Activated CD4-positive, alpha-beta T cell treated with anti-CD3 and anti-CD28 coated beads for 1 hour (primary cell): ENCODE results near the gene FTH1.

ENCODE experiments used
- DNase-seq: peaks from one replicate; pipeline ENCODE4 v3.0.0-alpha.2; 2020

Gene FTH1

DNA sequence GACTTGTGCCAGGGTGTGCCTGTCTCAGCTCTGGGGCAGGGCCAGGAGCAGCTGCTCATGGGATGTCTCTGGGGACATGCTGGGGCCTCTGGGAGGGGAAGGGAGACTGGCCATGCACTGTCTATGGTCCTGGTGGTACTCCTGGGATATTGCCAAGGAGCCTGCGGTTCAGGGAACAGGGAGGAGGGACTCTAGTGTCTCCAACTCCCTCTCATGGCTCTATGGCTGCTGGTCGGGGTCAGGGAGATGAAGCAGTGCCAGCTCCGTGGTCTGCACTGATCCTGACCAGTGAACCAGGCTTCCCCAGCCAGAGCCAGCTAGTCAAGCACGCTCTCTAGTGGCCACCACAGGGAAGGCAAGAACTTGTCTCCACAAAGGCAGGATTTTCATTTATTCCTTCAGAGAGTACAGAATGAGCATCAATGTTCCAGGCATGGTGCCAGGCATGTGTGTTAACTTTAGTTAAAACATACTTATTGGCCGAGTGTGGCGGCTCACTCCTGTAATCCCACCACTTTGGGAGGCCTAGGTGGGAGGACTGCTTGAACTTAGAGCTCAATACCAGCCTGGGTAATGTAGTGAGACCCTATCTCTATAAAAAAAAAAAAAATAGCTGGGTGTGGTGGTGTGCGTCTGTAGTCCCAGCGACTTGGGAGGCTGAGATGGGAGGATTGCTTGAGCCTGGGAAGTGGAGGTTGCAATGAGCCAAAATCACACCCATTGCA is 19.8 kb downstream of the FTH1 start:
- DNase-seq: peak; percentile 42

DNA sequence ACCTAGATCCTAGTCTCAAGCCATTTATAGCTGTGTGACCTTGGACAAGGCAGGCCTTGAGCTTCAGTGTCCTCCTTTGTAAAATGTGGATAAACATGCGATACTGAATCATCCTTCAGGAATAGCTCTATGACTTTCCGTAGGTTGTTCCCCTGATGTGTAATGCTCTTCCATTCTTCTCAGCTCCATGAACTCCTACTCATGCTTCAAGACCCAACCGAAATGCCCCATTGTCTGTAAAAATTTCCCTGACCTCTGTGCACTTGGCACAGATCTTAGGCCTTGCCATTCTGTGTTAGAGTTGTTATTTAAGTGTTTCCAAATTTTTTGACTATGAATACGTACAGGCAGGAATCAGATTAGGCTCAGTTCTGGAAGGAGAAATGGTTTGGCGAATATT is 20.5 kb downstream of the FTH1 start:
- DNase-seq: no peak

DNA sequence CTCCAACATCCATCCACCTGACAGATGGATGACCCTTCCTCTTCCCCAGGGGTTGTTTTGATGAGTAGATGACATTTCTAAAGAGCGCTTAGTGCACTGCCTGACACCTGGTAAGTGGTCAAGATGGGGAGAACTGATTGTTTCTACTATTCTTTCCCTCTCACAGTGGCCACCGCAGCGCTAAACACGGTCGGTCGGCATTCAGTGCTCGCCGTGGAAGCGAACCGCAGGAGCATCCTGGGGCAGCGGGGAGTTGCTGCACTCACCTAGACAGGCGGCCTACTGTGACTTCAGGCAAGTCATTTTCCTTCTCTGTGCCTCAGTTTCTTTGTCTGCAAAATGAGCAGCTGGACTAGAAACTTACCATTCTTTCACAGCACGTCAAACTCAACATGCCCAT is 22.2 kb downstream of the FTH1 start:
- no peak for DNase-seq

DNA sequence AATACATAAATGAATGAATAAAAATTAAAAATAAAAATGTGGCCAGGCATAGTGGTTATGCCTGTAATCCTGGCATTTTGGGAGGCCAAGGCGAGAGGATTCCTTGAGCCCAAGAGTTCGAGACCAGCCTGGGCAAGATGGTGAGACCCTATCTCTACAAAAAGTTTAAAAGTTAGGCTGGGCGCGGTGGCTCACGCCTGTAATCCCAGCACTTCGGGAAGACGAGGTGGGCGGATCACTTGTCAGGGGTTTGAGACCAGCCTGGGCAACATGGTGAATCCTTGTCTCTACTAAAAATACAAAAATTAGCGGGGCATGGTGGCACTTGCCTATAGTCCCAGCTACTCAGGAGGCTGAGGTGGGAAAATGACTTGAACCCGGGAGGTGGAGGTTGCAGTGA is 27.0 kb downstream of the FTH1 start:
- DNase-seq: no peak

DNA sequence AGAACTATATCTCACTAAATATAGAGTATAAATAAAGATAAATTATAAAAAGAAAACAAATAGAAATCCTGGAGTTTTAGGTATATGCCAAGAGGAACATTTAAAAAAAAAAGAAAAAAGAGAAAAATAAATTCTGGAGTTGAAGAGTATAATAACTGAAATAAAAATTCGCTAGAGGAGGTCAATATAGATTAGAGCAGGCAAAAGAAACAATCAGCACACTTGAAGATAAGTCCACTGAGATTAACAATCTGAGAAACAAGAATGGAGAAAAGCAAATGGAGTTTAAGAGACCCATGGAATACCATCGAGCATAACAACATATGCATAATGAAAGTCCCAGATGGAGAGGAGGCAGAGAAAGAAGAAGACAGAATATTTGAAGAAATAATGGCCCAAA is 31.6 kb downstream of the FTH1 start:
- no peak for DNase-seq

DNA sequence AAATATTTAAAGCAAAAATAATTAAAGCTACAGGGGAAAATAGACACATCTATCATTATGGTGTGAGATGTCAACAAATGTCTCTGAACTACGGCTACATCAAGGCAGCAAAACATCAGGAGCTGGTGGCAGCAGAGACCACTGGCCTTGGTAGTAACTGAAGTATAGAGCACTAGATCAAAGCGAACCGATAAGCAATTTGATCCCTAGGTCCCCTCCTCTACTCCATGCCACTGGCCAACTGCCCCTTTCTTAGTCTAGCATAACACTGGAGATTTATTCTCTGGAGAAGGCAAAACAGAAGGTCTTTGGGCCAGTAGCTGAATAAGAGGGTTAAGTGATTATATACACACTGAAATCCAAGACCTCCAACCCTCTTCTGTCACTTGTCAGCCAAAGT is 36.5 kb downstream of the FTH1 start:
- DNase-seq: no peak

DNA sequence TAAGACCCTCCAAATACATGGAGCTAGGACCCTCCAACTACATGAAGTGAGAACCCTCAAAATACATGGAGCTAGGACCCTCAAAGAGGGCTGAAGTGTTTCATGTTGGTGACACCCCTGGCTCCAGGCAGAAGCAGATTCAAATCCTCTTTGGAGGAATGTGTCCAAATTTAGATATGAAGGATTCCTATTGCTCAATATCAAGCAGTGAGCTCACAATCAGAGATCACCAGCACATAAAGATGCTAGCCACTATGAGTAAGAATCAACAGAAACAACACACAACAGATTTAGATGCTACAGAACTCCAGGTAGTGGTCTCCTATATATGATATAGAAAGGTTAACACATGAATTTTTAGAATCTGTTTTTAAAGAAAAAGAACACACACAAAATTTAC is 38.8 kb downstream of the FTH1 start:
- no peak for DNase-seq

DNA sequence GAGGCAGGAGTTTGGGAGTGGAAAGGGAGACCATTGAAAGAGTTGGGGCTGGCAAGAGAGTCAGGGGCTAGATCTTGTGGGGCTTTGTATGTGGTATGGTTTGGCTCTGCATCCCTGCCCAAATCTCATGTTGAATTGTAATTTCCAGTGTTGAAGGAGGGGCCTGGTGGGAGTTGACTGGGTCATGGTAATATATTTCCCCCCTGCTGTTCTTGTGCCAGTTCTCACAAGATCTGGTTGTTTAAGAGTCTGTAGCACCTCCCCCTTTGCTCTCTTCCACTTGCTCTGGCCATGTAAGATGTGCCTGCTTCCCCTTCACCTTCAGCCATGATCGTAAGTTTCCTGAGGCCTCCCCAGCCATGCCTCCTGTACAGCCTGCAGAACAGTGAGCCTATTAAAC is 39.9 kb downstream of the FTH1 start:
- DNase-seq: no peak

DNA sequence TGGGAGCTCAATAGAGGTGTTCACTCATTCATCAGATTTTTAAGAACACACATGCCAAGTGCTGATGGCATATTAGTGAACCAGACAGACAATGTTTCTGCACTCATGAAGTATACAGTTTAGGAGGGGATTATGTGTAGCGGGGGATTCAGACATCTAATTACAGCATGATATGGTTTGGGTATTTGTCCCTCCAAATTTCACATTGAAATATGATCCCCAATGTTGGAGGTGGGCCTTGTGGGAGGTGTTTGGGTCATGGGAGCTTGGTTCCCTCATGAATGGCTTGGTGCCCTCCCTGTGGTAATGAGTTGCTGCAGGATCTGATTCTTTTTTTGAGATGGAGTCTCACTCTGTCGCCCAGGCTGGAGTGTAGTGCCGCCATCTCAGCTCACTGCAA is 41.2 kb downstream of the FTH1 start:
- DNase-seq: no peak

DNA sequence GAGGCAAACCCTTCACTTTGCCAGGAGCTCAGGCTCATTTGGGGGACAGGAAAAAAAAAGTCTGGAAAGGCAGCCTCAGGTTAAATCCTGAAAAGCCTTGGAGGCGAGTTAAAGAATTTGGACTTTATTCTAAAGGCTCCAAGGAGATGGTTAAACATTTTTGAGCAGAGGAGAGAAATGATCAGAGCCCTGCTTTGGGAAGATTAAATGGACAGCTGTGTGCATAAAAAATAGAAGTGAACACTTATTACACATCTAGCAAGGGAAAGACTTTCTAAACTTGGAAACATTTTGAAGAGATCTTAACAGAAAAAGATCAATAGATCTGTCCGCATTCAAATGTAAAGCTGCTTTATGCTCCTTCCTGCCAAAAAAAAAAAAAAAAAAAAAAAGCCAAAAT is 41.7 kb downstream of the FTH1 start:
- no peak for DNase-seq

DNA sequence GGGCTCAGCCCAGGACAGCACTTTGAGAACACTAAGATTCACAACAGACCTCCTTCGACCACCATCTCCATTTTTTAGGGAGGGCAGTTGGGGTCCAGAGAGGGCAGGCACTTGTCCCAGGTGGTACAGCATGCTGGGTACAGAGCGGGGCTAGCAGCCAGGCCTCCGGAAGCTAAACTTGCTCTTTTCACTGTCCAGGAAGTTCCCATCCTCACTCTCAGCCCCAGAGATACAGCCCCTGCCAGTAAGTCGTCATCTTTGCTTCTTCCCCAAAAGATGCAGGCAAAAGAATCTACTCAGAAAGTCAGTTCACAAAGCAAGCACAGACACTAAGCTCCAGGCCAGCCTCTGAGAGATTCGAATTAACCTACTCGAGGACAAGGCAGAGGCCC is 43.4 kb downstream of the FTH1 start:
- no peak for DNase-seq

DNA sequence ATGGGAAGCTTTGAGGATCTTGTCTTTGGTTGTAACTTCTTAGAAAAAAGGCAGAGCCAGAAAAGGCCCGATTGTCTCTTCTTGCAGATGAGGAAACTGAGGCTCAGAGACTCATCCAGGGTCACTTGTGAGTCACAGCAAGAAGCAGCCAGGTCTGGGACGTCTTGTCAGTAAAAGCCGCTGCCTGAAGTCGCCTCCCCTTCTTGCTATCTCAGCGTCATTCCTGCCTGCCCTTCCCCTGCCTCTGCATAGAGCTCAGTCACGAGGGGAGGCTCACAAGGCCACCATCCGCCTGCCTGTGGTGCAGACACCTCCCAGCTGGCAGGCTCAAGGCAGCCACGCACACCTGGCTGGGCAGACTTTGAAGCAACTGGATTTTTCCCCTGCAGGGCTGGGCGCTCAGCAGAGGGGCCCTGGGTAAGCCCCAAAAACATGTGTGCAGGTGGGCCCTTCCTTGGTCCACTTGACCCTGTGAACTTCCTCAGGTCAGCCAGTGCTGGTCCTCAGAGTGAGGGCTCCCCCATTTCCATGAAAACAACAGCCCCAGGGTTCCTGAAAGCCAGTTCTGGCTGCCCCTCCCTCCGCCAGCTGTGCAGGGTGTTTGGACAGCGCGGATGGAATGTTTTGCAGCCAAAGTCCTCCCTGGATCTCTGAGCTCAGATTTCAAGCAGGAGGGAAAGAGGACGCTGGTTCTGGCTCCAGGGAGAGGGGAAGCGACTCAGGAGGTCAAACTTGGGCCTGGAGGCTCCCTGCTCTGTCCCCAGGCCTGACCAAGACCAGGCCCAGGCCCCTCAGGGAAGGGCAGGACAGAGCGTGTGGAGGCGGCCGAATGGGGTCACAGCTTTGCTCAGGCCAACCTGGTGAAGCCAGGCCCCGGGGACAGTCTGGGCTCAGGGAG is 44.0 kb downstream of the FTH1 start:
- DNase-seq: no peak

DNA sequence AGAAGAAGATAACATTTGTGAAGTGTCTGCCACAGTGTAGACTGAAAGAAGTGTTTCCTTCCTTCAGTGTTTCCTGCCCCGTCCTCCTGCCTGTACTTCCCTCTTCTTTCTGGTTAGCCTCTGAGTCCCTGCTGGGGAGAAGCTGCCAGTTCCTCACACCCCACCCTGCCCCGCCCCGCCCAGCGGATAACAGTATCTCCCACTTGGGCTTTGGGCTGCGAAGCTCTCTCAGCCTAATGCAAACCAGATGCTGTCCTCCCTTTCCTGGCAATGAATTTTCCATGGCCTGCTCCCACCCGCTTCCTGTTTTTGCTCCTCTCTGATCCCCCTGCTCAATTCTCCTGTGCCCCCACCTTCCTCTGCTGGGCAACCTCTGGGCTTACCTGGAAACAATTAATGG is 44.9 kb downstream of the FTH1 start:
- DNase-seq: no peak

DNA sequence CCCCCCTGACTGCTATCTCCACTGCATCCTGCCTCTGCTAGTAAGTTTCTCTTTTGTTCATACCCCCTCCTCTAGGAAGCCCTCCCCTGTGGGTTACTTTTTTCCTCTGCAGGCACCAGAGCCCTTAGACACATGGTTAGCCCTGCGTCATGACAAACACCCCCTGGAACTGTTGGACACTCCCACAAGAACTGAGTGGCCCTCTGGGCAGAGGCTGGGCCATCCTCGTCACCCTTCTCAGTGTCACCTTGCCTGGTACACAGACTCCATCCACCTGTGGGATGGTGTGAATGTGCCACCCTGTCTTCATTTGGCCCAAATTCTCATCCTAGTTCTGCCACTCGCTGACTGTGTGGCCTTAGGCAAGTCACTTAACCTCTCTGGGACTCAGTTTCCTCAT is 46.0 kb downstream of the FTH1 start:
- DNase-seq: no peak

DNA sequence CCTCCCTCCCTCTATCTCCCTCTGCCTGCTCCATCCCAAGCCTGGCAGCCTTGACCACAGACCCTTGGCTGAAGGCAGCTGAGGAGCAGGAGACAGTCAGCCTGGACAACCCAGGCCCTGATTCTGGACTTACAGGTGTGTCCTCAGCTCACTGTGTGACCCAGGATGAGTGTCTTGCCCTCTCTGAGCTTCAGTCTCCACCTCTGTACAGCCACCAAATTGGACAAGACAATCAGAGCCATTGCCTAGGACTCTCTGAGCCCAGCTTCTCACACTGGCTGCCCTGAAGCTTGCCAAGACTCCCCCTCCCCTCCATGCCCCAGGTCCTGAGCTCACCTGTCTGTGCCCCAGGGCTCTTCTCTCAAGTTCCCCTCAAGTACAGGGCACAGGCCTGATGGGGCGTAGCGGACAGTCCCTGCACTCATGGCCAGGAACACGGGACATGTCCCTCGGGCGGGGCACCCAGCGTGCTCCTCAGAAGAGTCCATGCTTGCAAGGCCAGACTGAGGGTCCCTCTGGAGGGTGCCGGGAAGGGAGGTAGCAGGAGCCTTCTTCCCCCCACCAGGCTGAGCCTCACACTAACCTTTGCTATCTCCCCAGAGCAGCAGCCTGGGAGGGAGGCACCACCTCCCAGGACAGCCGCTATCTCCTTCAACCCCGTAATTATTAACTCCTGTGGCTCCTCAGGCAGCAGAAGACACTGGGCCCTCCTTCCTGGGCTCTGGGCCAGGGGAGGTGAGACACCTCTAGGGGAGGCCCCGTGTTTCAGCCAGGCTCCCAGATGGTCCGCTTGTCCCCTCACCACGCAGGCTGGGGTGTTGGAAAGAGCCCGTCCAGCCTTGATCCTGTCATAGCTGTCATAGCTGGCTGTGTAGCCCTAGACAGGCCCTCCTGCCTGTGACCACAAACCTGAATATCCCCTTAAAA is 47.5 kb downstream of the FTH1 start:
- DNase-seq: no peak

DNA sequence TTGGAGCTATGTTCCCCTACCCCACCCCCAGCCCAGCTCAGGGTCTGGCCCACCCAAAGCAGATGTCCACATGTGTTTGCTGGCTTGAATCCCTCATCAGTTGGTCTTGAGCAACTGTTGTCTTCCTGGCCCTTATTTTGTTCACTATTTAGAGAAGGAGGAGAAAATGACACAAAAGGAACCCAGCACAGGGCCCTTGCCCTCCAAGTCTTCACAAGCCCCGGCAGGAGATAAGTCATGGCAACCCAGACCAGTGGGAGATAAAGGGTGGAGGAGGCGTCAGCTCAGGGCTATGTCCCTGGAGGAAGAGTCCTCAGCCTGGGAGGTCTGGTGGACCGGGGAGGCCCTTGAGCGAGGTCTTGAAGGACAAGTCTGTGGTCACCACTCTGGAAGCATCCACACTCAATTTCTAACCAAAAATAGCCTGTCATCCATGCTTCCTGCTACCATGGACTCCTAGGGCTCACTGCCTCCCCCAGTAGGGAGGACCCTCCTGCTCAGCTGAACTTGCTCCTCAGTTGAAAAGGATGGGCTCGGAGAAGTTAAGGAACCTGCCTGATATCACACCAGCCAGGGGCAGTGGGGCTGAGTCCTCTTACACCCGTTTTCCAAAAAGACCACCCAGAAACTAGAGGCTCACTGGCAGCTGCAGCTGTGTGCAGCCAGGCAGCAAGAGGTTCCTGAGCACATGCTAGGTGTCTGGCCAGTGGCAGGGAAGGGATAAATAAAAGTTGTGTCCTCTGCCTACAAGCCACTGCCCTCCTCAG is 48.3 kb downstream of the FTH1 start:
- DNase-seq: no peak

DNA sequence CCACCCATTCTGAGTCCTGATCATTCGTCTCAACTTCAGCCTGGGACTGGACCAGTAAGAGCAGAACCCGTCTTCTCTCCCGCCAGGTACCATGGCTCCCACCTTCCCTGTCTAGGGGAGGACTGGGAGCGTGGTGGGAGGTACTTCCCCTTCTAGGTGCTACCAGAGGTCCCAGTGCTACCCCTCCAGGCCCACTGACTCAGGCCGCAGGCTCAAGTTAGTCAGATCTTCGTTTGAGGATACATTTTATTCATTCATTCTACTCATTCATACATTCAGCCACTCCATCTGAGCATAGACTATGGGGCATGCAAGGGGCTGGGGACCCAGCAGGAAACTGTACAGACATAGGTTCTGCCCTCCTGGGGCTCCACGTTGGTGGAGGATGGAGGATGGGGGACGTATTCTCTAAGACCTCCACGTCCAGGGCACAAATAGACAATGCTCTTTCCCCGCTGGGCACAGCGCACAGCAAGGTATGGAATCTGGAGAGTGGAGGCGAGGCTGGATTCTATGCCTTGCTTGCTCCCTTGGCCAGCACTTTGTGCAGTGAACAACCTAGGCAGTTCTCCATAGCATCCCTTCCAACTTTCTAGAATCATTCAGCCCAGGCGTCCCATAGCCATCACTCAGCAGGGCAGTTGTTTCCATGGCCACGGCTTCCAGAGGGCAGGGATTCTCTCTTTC is 49.0 kb downstream of the FTH1 start:
- no peak for DNase-seq

DNA sequence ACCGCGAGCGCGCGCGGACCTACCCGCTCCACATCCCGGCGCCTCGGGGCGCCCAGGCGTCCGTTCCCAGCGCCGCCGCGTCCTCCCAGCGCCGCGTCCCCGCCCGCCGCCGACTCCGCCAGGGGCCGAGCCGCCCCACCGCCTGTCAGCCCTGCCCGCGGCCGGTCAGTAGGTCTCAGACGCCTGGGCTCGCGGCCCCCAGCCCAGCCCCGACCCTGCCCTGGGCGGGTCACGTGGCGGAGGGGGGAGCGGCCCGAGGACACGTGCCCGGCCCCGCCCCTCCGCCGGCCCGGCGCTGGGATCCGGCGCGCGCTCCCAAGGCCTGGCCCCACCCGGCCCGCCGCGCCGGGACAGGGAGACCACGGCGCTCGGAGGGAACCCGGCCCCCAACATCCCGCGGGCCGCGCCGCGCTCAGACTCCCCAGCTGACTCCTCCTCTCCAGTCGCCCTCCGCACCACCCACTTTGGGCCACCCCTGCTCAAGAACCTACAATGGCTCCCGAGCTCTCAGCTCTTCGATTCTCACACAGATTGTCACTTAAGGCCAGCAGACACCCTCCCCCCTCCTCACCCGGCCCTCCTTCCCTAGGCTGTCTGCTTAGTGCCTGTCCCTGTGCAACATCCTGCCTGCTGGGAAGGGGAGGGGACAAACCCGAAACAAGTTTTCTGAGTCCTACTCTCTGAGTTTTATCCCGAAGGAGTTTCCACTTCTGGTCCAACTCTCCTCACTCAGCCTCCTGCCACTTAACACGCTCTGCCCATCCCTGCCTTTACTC is 49.9 kb downstream of the FTH1 start, which contains the start of gene RAB3IL1:
Gene RAB3IL1 (minus strand): TSS at position 233 of the 776 bp plus-strand sequence. CDS start 199 bp downstream, at position 34.
- no peak for DNase-seq

DNA sequence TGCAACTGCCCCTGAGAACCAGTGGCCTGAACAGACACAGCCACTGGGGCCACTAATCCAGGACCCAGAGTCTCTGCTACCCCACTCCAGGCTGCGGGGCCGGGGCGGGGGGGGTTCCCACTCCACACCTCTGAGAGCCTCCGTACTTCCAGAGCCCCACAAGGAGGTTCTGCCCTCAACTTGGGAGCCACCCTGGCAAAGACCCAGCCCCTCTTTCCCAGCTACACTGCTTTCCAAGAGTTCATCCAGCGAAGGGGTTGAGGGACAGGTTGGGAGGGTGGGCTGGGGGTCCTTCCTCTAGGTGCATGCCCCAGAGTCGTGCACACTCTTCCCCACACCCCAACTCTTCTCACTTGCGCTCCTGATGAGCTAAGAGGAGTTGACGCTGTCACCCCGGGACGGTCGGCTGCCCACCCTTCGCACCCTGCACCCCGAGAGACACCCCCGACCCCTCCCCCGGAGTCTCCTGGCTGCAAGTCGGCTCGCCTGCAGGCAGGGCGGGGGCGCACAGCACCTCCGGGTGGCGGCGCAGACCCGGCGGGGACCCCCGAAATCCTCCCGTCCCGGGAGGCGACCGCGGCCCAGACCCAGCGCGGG is 50.6 kb downstream of the FTH1 start:
- no peak for DNase-seq

DNA sequence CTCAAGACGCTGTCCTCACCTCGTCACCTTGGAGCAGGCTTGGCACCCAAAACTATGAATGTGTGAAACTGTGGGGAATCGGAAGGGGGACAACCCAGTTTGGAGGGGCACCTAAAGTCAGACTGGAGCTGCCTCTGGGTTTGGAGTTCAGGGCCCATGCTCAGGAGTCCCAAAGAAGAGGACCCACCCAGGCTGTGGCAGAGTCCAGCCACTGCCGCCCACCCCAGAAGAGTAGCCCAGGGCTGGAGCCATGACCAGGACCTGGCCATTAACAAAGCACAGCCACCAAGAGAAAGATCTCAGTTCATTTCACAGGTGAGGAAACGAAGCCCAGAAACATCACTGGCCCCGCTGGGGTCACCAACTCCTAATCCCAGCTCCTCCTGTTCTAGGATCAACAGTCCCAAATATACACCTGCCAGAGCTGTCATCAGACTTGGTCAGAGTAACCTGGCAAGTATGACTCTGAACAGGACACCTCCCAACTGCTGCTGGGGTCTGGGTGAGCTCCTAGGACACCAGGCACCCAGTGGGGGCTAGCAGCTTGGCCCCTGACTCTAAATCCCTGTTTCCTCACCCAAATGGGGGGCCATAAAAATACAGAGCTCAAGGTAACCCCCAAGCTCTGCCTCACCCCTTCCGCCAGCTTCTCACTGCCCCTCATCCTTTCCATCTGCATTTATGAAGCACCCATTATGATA is 52.8 kb downstream of the FTH1 start:
- DNase-seq: no peak
